ENCODE results near the gene APOA5. TPM values are rescaled to one million over a fixed set of nuclear protein-coding genes. Genes with fewer than 3 reads are reported as not detected.

APOA5 gene
- total and polyA plus RNA-seq, 2 of the 13 experiments (the other 11 are each of a cell fraction or from before 2014, with no cell fraction given) = 44.0 to 49.1 TPM

- TF ChIP-seq HNF1A (IDR thresholded peaks at IDR 0.05; ENCODE audit: low read depth) = no peak
- no peak for TF ChIP-seq HNF1A (CRISPR knock-in tag; IDR thresholded peaks at IDR 0.05; ENCODE audit: borderline replicate concordance)
- no peak for TF ChIP-seq ZNF83 (CRISPR knock-in tag; IDR thresholded peaks at IDR 0.05; ENCODE audit: borderline replicate concordance)
- TF ChIP-seq HIVEP1 (CRISPR knock-in tag; IDR thresholded peaks at IDR 0.05) = peak; percentile 37; the same call in 1 of the 2 replicates
- TF ChIP-seq ZNF629 (CRISPR knock-in tag; conservative IDR thresholded peaks at IDR 0.05) = no peak
- no peak for TF ChIP-seq EEA1 (CRISPR knock-in tag; IDR thresholded peaks at IDR 0.05; ENCODE audit: borderline replicate concordance)
- TF ChIP-seq FUBP1 (CRISPR knock-in tag; IDR thresholded peaks at IDR 0.05; ENCODE audit: borderline replicate concordance) = no peak
- TF ChIP-seq ZSCAN25 (CRISPR knock-in tag; IDR thresholded peaks at IDR 0.05) = peak; percentile 22; the same call in 1 of the 2 replicates
- peak; percentile 36 for TF ChIP-seq ZFY (CRISPR knock-in tag; IDR thresholded peaks at IDR 0.05)
- no peak for TF ChIP-seq NFE2L1 (CRISPR knock-in tag; IDR thresholded peaks at IDR 0.05; ENCODE audit: borderline replicate concordance)
- TF ChIP-seq DRAP1 (CRISPR knock-in tag; IDR thresholded peaks at IDR 0.05) = 0 out of 2 replicates have a peak, but pooled peaks have one; percentile 20
- TF ChIP-seq ZNF224 (CRISPR knock-in tag; IDR thresholded peaks at IDR 0.05) = no peak; the same call in 1 of the 2 replicates
- no peak for TF ChIP-seq REST (IDR thresholded peaks at IDR 0.05; ENCODE audit: borderline replicate concordance in 1 of 2, low read depth in 1 of 2, low read length in 2 of 2)
- TF ChIP-seq SKIL (CRISPR knock-in tag; IDR thresholded peaks at IDR 0.05; ENCODE audit: borderline replicate concordance) = no peak
- no peak for TF ChIP-seq SIX4 (CRISPR knock-in tag; IDR thresholded peaks at IDR 0.05)
Measured at GRCh38 chr11:116787786-116788486, 3.7 kb downstream of the APOA5 start, which contains the start of gene ZPR1 (continued).

All from HepG2 (cell line).